Left renal pelvis (tissue), 4 donors: Measurements from ENCODE around the gene SPOPL. TPM values are rescaled to one million over a fixed set of nuclear protein-coding genes. Genes with fewer than 3 reads are reported as not detected.
"Not testable (repeated sequence)": the region's sequence is repeated elsewhere in the genome, so short reads cannot be mapped to it uniquely, and the experiment has no call there.

Source experiments
- DNase-seq, 4 donors: peaks; one replicate each; pipeline ENCODE4 v3.0.0-alpha.2; 2013; ENCODE audit warnings: low read depth in 4 of 4, low spot score in 3 of 4
- polyA plus RNA-seq, 4 donors: library from polyadenylated mRNA; unstranded; fragments of 120-200 nt; gene quantifications; one replicate each; pipeline ENCODE4 v1.2.1, GENCODE V29; 2013; ENCODE audit not compliant: insufficient read length in 4 of 4

Gene SPOPL
- 10 to 100 TPM; 17.1 to 29.7 (median 27.0) TPM for polyA plus RNA-seq

DNA sequence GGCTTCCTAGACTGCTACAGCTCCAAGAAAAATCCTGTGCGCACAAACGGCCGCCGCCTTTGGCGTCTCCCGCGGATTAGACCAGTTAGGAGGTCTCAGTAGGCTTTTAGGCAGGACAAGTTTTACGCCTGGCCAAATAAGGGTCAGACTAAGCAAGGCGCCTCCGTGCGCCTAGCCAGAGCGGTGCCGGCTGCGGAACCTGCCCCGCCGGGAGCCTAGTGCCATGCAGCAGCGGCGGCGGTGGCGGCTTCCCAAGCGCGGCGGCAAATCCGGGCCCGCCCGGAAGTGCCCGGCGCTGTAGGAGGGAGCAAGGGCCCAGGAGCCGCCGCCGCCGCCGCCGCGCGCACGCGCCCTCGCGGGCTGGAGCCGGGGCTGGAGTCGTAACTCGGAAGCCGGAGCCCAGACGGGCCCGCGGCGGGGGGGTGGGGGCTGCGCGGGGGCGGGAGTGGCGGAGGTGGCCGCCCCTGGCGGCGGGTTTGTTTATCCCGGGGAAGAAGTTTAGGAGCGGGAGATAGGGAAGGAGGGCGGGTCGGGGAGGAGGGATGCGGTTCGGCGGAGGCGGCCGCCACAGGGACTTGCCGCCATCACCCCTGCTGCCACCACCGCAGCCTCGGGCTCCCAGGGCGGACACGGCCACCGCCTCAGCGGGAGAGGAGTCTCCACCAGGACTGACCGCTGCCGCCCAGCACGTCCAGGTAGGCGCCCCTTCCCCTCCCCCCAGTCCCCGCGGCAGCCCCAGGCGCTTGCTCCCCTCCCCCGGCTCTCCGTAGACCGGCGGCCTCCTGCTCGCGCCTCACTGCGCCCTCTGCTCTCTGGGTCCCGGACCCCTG, at the start of gene SPOPL:
Gene SPOPL (plus strand): TSS at position 346 of the 830 bp plus-strand sequence. CDS start 48,447 bp downstream, outside the sequence.
- DNase-seq: peak; percentile 57 to 77 (median 71)

DNA sequence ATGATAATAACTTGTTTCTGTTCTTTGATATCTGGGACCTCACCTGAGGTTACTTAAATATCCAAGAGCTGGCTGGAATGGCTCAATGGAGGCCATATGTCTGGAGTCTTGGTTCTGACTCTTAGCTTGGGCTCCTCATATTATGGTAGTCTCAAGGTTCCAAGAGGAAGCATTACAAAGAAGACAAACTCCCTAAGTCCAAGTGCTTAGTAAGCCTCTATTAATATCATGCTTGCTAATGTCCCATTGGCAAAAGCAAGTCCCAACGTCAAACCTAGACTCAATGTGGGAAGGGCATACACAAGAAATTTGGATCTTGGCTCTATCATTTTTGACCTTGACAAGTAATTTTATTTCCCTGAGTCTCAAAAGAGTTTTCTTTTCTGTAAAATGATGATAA, 49.2 kb upstream of the SPOPL start:
- DNase-seq: no peak

DNA sequence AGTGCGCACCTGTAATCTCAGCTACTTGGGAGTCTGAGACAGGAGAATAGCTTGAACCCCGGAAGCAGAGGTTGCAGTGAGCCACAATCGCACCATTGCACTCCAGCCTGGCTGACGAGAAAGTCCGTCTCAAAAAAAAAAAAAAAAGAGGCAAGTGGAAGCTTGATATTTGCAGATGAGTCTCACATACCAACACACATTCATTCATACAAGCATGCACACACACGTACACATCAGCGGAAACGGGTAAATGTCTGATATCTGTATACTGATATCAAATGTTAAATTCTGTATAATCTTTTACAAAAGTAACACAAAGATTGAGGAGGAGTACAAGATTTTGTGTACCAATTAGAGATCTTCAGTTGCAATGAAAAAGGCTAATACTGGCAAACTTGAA, 47.8 kb upstream of the SPOPL start:
- DNase-seq: no peak

DNA sequence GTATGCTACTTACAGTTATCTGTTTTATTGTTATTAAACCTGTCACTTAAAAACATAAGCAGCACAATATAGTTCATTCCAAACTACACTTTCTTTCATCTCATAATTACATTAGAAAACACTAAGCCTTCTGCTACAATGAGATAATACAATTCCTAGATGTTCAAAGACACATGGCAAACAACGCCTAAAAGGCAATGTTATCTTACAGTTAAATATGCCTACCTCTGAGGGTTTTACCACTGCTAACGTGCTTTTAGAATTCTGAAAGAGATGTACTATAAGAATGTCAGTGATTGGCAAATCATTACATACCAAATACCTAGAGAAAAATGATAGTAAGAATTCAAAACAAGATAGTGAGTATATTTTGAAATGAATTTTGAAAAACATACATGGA, 46.8 kb upstream of the SPOPL start:
- DNase-seq: no peak

DNA sequence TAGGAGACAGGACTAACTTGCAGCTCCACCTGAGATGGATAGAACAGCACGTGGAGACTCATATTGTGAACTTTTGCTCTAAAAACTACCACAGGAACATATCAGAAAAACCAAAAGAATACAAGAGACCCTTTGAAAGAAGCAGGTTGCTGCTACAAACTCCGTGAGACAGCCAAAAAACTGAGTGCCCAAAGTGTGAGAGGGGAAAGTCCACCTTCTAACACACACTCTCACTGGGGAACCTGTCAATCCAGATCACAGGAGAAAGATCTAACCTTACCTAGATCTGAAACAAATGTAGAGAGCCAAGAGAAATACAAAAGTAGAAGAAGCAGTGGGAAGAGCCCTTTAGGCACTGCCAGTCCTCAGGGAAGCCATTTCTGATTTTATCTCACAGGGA, 46.3 kb upstream of the SPOPL start:
- DNase-seq: no peak

DNA sequence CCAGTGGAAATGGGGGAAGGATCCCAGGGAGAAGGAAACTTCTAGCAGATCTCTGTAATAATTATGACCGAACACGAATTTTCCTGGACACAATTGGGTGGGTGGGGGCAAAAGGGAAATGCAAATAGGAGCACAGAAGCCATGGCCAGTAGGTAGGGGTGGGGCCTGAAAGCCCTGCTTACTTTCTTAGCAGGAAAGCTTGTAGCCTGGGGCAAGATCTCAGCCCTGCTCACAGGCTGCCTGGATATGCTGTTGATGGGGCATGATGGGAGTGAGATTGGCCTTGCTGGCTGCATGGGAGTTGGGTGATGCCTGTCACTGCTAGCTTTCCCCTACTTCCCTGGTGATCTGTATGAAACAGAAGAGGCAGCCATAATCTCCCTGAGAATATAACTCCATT, 45.9 kb upstream of the SPOPL start:
- DNase-seq: no peak

DNA sequence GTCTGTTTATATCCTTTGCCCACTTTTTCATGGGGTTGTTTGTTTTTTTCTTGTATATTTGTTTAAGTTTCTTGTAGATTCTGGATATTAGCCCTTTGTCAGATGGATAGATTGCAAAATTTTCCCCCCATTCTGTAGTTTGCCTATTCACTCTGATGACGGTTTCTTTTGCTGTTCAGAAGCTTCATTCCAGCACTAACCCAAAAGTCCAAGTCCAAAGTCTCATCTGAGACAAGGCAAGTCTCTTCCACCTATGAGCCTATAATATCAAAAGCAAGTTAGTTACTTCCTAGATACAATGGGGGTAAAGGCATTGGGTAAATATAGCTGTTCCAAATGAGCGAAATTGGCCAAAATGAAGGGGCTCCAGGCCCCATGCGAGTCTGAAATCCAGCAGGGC, 38.9 kb upstream of the SPOPL start:
- not testable (repeated sequence) for DNase-seq

DNA sequence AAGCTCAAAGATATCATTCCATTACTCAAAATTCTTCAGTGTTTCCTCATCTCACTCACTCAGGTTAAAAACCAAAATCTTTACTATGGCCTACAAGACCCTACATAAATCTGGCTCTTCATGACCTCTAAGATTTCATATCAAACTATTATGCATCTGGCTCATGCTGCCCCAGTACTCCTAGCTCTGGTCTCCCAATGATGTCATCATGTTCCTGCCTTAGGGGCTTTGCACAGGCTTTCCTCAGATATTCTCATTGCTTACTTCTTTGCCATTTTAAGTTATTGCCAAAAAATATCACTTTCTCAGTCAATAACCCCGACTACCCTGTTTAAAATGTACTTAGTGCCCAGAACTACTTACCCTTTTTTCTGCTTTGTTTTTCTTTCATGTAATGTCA, 33.0 kb upstream of the SPOPL start:
- no peak for DNase-seq

DNA sequence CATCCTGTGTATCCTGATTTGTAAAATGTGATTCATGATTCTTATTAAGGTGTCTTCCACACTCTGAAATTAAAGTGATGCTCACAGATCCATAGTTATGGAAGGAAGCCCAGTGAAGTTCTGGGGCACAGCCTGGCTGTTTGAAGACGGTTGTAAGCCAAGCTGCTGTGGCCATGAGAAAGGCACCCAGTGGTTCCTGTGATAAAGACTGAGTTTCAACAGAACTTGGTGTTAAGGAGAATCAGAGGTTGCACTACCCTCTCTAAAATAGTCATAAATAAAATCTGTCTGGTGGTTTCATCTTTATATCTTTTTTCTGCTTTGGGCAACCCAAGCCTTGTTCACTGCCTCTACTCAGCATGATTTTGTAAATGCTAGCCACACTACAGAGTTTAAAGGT, 32.2 kb upstream of the SPOPL start:
- no peak for DNase-seq

DNA sequence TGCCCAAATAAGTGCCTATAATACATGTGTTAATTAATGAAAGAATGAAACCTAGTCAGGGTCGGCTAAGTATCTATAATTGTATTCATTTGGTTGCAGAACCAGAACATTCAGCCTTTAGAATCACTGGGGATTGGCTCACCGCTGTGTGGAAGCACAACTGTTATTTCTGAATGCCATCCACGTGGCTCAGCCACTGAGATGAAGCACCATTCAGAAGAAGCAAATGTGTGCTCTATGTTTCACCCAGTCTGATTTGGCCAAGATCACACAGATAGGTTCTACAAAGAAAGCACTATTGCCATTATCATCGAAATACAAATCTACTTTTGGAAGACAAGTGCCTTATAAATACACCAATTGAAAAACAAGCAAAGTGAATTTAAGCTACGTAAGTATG, 30.6 kb upstream of the SPOPL start:
- no peak for DNase-seq

DNA sequence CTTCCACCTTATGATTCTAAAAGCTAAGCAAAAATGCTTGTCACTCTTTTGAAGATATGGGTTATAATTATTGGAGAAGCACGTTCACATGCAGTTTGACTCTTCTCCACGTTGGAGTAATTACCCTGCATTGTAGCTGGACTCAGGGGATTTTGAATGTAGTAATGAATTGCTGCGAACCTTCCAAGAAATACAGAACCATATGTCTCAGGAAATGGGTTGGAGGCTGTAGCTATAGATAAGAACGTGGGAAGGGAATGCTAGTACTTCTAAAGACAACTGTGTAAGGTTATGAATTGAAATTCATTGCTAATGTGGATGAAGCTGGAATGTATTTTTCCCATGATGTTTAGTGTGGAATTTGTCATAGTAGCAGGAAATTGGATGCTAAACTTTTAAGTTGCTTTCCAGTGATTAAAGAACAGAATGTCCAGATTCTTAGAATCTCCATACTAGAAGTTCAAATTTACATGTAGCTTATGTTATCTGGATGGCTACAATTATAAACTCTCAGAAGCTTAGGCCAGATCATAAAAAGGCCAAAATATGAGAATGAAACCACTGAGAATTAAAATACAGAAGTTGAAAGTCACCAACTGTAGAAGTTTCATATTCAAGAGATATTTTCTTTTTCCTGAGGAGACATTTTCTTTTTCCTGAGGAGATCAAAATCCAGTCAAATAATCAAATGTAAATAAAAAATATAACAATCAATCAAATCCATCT, 27.3 kb upstream of the SPOPL start:
- peak in 1 of 4 donors; percentile 5 for DNase-seq

DNA sequence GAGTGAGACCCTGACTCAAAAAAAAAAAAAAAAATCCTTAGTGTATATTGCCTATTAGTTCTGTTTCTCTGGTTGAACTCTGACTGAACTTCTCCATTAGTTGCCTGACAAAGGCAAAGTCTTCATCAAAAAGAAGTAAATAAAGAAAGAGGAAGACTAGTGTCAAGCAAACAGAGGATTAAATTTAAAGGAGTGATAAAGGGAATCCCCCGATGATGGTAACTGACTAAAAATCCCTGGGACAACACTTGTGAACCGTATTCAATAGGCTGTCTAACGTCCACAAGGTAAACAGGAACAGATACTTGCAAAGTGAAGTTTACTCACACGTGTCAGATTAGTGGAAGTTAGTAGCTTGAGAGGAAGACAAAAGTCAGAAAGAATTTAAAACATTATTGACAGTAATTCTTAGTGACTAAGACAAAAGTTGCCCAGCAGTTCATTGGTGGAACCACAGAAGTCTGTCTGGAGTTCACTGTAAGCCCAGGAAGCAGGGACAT, 26.2 kb upstream of the SPOPL start:
- DNase-seq: no peak

DNA sequence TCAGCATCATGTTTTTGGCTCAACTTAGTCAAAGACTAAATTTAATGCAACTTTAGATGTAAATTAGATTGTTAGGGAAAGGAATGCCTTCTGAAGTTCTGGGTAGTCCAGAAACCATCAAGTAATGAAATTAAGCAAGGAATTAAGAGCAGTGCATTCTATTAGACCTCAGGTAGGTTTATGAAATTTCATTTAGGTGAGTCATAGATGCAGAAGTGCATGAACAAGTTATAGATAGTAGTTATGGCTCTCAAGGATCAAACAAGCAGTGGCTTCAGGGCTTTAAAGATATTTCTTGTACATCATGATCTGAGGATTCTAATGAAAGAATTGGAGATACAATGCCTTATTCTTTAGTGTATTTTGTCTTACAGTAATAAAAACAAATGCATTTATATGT, 25.4 kb upstream of the SPOPL start:
- no peak for DNase-seq

DNA sequence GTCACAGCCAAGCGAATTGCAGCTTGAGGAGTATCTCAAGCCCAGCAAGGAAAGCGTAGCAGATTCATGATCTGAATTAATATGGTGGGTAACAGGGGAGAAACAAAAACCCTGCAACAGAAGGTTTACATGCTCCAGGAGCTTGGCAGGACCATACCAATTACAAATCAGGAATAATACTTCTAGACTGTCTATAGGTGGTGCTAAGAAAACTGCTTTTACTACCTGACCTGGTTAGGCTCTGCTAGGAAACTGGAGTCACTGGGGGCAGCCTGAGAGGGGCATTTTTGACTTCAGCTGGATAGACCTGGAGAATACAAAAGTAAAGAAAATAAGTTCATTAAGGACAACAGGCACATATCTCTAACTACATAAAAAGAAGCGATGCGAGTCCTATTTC, 24.6 kb upstream of the SPOPL start:
- no peak for DNase-seq

DNA sequence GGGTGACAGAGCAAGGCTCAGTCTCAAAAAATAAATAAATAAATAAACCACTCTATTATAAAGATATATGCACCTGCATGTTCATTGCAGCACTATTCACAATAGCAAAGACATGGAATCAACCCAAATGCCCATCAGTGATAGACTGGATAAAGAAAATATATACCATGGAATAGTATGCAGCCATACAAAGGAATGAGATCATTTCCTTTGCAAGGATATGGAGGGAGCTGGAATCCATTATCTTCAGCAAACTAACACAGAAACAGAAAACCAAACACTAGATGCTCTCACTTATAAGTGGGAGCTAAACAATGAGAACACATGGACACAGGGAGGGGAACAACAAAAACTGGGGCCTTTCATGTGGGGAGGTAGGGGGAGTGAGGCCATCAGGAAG, 18.8 kb upstream of the SPOPL start:
- not testable (repeated sequence) for DNase-seq

DNA sequence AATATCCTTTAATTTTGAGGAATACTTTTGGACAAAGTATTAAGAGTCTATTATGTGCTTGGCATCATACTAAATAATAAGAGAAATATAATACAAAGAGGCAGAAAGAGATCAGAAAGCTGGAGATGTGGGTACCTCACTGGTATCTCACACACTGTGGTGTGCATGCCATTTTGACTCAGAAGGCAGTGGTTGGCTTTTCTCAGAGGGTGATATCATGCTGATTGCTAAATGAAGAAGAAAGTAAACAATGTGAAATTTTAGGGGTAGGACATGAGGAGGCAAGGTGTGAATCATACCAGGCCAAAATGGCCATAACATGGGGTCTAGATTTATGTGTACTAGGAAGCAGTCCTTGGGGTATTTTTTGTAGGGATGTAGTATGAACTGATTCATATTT, 16.6 kb upstream of the SPOPL start:
- DNase-seq: no peak

DNA sequence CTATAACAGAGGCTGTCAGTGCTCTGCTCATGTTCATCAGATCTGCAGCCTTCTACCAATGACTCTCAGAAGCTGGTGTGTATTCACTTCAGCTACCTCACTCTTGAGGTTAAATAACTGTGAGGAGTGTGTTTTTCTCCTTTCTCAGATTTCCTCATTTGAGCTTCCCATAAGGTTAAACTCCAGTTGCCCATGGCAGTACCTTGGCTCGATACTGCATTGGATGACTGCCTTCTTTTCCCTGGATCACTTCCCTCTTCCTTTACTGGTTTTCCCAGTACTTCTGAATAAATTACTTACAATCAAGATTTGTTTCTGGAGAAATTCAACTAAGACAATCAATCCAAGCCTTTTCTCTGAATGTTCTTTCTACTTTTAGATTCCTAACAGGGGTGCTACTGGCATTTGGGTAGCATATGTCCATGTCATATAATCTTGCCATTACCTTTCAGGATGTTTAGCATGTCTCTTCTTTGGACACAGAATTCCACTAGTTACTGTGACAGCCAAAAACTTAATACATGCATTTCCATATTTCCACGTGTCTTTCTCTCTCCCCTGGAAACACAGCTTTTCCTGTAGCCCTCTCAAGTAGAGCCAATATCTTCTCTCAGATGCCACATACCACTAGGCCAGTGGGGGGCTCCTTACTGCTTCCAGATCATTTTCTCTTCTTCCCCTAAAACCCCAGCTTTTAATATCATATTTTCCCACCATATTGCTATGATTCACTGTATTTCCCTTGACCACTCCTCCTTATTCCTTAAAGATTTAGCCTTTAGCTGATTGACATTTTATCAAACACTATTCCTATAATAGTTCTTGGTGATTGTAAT, 15.0 kb upstream of the SPOPL start:
- no peak for DNase-seq

DNA sequence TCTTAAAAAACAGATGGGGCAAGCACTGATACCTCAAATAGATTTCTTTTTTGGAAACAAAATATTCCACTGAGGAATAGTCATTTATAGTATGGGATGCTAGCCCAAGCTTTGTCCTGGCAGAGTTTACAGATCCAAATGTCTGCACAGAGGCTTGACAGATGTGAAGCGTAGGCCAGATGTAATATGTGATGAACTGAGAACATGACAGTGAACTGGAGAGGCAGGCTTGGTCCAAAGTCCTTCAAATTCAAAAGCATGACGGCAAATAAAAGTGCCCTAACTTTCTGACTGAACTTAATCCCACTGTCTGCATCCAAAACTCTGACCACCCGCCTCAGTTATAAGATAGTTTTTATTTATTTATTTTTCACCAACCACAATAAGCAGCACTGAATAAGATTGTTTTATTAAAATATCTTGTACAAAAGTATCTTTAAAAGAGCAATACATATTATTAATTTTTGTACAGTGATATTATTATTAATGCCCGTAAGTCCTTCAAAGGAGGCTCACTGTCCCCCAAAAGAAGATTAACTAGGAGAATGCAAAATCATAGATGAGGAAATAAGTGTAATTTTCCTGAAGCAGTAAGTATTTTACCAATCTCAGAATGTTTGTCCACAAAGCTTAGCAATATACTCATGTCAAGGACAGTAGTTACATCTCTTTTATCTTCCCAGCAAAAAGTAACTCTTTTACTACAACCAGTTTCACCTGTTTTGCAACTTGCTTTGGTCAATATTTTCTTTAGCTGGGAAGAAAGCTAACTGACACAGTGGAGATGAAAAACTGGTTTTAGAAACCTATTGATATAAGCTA, 10.7 kb upstream of the SPOPL start:
- no peak for DNase-seq

DNA sequence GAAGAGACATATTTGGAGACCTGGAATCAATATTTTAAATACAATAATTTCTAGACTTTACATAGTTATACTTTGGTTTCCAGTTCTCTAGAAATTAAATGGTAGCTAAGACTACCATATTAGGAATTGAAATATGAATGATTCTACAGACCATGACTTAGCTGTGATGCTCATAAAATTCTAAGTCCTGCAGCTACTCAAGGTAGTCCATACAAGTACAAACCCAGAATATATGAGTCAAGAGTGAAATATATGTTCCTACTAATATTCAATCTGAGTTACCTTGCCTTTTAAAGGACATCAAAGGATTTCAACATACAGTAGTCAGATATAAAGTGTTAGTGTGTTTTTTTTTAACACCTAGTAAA, 10.1 kb upstream of the SPOPL start:
- DNase-seq: no peak

DNA sequence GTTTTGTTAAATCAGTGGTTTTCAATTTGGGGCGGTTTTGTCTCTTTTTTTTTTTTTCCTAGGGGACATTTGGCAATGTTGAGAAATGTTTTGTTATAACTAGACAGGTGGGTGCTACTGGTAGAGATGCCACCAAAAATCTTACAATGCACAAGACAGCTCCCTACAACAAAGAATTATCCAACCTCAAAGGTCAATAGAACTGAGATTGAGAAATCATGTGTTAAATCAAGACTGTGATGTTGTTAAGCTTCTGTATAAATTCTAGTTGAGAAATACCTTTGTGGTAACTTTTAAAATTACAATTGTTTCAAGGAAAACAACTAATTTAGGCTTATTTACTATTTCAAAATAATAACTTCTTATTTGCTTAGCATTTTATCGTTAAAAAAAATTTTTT, 9.4 kb upstream of the SPOPL start:
- DNase-seq: no peak
